Left renal cortex interstitium (tissue), 4 donors: ENCODE results near the gene PTGER3. TPM values are rescaled to one million over a fixed set of nuclear protein-coding genes. Genes with fewer than 3 reads are reported as not detected.
"Not testable (repeated sequence)": the region's sequence is repeated elsewhere in the genome, so short reads cannot be mapped to it uniquely, and the experiment has no call there.

ENCODE experiments used
- DNase-seq, 4 donors: peaks; one replicate each; pipeline ENCODE4 v3.0.0-alpha.2; 2013; ENCODE audit warnings: low read depth in 4 of 4, low spot score in 2 of 4, missing footprints in 1 of 4
- polyA plus RNA-seq, 4 donors: library from polyadenylated mRNA; unstranded; fragments of 120-200 nt; gene quantifications; one replicate each; pipeline ENCODE4 v1.2.1, GENCODE V29; 2013; ENCODE audit not compliant: insufficient read length in 4 of 4

PTGER3 gene
- polyA plus RNA-seq, 4 donors = 43.4 to 60.0 (median 50.6) TPM

- DNase-seq = no peak
These were observed 84.2 kb downstream of the PTGER3 start for GRCh38 chr1:70963374-70963773.

DNA sequence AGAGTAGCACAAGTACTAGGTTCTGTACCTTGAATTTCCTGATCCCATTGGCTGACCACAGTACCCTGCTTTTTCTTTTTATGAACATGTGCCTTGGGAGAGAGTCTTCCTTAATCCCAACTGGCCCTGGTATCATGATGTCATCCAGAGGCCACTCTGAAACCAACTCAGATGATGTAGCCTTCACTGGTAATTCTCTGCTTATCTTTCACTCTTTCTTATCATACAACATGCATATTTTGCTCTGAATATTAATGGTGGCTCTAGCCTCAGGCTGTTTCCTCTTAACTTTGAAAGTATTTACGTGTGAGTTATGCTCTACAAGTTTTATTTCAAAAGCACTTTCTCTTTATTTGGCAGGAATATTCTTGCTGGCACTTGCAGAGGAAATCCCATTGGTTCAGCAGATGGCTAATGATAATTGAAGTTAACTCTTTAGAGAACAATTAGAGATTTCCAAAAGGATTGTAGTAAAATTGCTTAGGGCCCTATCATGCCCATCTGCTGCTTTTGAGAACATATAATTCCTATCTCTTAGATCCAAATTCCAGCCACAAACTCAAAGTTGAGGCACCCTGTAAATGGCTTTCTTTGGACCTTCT lies 86.1 kb downstream of the PTGER3 start:
- no peak for DNase-seq

- no peak for DNase-seq
These were observed 99.1 kb downstream of the PTGER3 start for GRCh38 chr1:70948396-70949017.

DNA sequence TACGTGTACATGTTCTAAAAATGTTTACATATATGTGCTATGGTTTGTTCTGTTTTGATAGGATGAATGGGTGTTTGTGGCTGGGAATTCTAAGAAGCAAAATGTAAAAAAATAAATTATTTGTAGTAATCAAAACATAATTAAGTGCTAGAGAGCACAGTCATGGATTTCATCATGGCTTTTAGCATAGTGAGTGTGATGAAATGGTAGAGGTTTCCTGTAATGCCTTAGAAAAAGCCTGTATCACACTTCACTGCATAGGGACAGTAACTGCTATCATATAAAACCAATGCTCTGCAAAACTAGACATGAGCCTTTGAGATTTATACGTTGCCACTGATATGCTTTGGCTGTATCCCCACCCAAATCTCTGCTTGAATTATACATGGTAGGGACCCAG lies 99.8 kb downstream of the PTGER3 start:
- DNase-seq = no peak

- DNase-seq = no peak
These were observed 101.9 kb downstream of the PTGER3 start for GRCh38 chr1:70945676-70946075.

DNA sequence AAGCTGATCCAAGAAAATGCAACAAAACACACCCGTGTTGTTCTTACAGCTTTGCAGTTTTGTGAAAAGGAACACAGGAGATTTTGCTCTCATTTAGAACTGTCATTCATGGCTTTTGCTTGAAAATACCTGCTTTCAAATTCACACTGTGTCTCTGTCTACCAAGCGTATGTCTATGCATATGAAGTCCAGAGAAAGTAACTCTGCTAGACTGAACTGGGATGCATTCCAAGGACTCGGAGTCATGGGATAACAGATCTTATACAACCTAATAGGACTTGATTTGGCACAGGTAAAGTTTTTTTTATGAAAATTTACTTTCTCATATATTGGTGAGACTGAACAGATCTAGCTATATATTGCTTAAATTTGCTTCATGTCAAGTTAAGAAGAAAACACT lies 102.4 kb downstream of the PTGER3 start:
- DNase-seq = no peak

- DNase-seq = no peak
These were observed 106.1 kb downstream of the PTGER3 start for GRCh38 chr1:70941563-70941962.

DNA sequence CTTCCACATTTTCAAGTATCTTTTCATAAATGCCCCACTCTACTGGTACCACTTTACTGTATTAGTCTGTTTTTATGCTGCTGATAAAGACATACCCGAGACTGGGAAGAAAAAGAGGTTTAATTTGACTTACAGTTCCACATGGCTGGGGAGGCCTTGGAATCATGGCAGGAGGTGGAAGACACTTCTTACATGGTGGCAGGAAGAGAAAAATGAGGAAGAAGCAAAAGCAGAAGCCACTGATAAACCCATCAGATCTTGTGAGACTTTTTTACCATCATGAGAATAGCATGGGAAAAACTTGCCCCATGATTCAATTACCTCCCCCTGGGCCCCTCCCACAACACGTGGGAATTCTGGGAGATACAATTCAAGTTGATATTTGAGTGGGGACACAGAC lies 107.2 kb downstream of the PTGER3 start:
- DNase-seq = not testable (repeated sequence)

- DNase-seq = no peak
These were observed 113.2 kb downstream of the PTGER3 start for GRCh38 chr1:70934194-70934961.

DNA sequence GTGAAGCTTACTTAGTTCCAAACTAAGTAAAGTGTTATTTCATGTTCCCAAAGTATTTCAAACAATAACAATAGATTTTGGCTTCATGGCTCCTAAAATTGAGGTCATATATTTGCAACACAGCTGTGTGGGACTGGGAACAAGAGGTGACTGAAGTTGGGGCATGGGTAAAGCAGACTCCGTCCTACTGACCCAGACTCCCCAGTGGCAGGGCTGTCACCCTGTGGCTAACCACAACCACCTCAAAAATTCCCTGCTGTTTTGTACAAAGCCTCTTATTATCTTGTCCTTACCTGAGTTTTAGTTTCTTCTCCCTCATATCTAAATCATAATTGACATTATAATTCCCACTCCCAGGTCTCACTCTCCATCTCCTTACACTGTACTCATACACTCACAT lies 117.6 kb downstream of the PTGER3 start:
- no peak for DNase-seq

- no peak for DNase-seq
These were observed 125.4 kb downstream of the PTGER3 start for GRCh38 chr1:70922196-70922595.

Other genes starting within 250 kb of the PTGER3 start
- 100 to 1,000 TPM; 157 to 232 (median 185) TPM for gene ZRANB2, start 33.2 kb upstream of the PTGER3 start, polyA plus RNA-seq